ENCODE data around the gene TSHZ2. TPM values are rescaled to one million over a fixed set of nuclear protein-coding genes. Genes with fewer than 3 reads are reported as not detected.

The TSHZ2 gene
- total RNA-seq, 5 donors from 2014 or later (not counting 1 experiment from before 2014, with no cell fraction given) = 20.2 to 42.9 (median 25.8) TPM

DNA sequence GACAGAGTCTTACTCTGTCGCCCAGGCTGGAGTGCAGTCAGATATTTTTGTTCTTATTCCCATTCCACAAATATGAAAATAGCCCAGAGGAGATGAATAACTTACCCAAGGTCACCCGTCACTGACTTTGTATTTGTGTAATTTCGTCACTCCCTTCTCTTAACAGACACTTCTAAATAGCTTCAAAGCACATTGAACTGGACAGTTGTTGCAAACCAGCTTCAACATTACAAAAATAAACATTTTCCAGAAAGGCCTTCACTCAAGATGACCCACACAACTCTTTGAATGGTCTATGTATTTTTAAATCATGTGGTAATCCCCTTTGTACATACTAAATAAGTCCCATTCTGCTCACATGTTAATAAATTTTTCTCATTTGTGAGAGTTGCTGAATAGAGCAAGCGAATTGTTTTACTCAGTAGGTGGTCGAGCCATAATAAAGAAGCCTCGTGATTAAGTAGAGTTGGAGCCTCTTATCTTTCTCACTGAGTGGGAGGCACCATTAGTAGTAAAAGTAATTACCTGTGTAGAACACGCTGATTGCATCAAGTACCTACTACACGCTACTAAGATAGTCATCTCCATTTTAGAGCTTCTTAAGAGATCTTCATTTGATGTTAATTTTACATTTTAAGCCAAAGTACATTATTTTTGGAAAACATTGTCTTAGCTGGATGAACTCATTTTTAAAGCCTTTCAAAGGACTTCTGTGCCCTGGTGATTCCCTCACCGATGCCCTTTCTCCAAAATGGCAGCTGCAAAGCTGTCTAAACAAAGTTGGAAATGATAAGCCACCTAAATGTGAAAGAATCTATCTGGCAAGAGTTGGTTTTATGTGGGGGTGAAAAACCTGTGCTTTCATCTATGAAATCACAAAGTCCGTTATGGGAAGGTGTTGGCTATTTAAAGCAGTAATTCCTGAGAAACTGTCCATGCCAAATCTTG, 110.0 kb downstream of the TSHZ2 start:
- ChIA-PET POLR2A (interaction anchor here in 1 of 2 donors (0.6 kb wide), 1 partner anchor 1541 kb away, joined by 6 read pairs; no protein-coding TSS in a partner anchor), CTCF (no interaction called here)
- no peak overlapping the region for H3K4me3 ChIP-seq (ENCODE audit: control insufficient read depth in 1 of 2, extremely low read depth in 1 of 2, low read length in 1 of 2)
- H3K4me3 Mint-ChIP-seq = peak overlapping the region in 1 of 3 donors; percentile 42
- ATAC-seq (replicated peaks in 1 of 4) (no peak), DNase-seq (no peak)
- 84% methylated on average over 3 of the region's 10 CpGs for WGBS (ENCODE audit: insufficient coverage)
- H3K4me1 ChIP-seq (ENCODE audit: control insufficient read depth in 1 of 2, extremely low read depth in 1 of 2, insufficient read depth in 2 of 2, low read length in 2 of 2) = peaks cover 0 to 10% of the 10 kb centered on the region in 2 experiments
- no peaks in the 10 kb centered on the region for H3K27me3 Mint-ChIP-seq
- H3K9me3 Mint-ChIP-seq = peaks cover 0 to 5% (median 0%) of the 10 kb centered on the region in 3 donors
- H3K36me3 ChIP-seq (ENCODE audit: control insufficient read depth in 2 of 2, extremely low read depth in 1 of 2, insufficient read depth in 1 of 2, low read length in 1 of 2) = no peaks in the 10 kb centered on the region
- peaks cover 5% of the 10 kb centered on the region for H3K36me3 Mint-ChIP-seq
- H3K9me3 ChIP-seq = no peaks in the 10 kb centered on the region
- no peaks in the 10 kb centered on the region for H3K27me3 ChIP-seq (replicated peaks in 1 of 2; ENCODE audit: control insufficient read depth in 2 of 2, extremely low read depth in 1 of 2, insufficient read depth in 2 of 2, low read length in 1 of 2)
- H3K27ac ChIP-seq (ENCODE audit: low read length) = no peak overlapping the region
- no peak overlapping the region for H3K27ac Mint-ChIP-seq
- H3K4me1 Mint-ChIP-seq = peaks cover 6 to 45% (median 21%) of the 10 kb centered on the region in 3 donors

DNA sequence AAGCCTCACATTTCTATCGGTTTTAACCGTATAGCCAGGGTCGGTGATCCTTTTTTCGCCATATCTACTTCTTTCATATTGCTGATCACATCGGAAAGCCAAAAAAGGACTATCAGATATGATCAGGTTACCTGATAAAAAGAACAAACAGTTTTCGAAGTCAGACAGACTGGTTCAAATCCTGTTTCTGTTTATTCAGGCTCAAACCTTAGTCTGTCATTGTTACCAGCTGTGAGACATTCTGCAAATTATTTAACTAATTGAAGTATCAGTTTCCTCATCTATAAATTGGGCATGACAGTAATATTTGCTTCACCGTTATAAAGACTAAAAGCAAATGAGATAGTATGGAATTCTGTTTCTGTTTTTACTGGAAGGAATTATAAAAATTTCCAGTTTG, 111.3 kb downstream of the TSHZ2 start:
- ChIA-PET POLR2A (no interaction called here), CTCF (no interaction called here)
- no peak overlapping the region for H3K4me3 Mint-ChIP-seq
- peaks cover 0 to 10% of the 10 kb centered on the region in 2 experiments for H3K4me1 ChIP-seq (ENCODE audit: control insufficient read depth in 1 of 2, extremely low read depth in 1 of 2, insufficient read depth in 2 of 2, low read length in 2 of 2)
- H3K27ac ChIP-seq (ENCODE audit: low read length) = no peak overlapping the region
- no peak overlapping the region for H3K4me3 ChIP-seq (ENCODE audit: control insufficient read depth in 1 of 2, extremely low read depth in 1 of 2, low read length in 1 of 2)
- WGBS (ENCODE audit: insufficient coverage) = 85% methylated on average over 5 of the region's 7 CpGs
- no peaks in the 10 kb centered on the region for H3K36me3 ChIP-seq (ENCODE audit: control insufficient read depth in 2 of 2, extremely low read depth in 1 of 2, insufficient read depth in 1 of 2, low read length in 1 of 2)
- no peak for ATAC-seq (replicated peaks in 1 of 4)
- H3K27me3 Mint-ChIP-seq = no peaks in the 10 kb centered on the region
- peaks cover 0 to 5% (median 0%) of the 10 kb centered on the region in 3 donors for H3K9me3 Mint-ChIP-seq
- H3K27ac Mint-ChIP-seq = no peak overlapping the region
- DNase-seq = no peak
- H3K4me1 Mint-ChIP-seq = peaks cover 13 to 57% (median 21%) of the 10 kb centered on the region in 3 donors
- H3K9me3 ChIP-seq = no peaks in the 10 kb centered on the region
- peaks cover 5% of the 10 kb centered on the region for H3K36me3 Mint-ChIP-seq
- no peaks in the 10 kb centered on the region for H3K27me3 ChIP-seq (replicated peaks in 1 of 2; ENCODE audit: control insufficient read depth in 2 of 2, extremely low read depth in 1 of 2, insufficient read depth in 2 of 2, low read length in 1 of 2)

GRCh38 chr20:53084408-53084997, 112.3 kb downstream of the TSHZ2 start:
- peaks cover 5% of the 10 kb centered on the region for H3K36me3 Mint-ChIP-seq
- Histone ChIP-seq H3K27ac (ENCODE audit: low read length) (no peak overlapping the region), H3K9me3 (no peaks in the 10 kb centered on the region), H3K27me3 (replicated peaks in 1 of 2; ENCODE audit: control insufficient read depth in 2 of 2, extremely low read depth in 1 of 2, insufficient read depth in 2 of 2, low read length in 1 of 2) (no peaks in the 10 kb centered on the region), H3K36me3 (ENCODE audit: control insufficient read depth in 2 of 2, extremely low read depth in 1 of 2, insufficient read depth in 1 of 2, low read length in 1 of 2) (no peaks in the 10 kb centered on the region), H3K4me1 (ENCODE audit: control insufficient read depth in 1 of 2, extremely low read depth in 1 of 2, insufficient read depth in 2 of 2, low read length in 2 of 2) (peaks cover 0 to 10% of the 10 kb centered on the region in 2 experiments), H3K4me3 (ENCODE audit: control insufficient read depth in 1 of 2, extremely low read depth in 1 of 2, low read length in 1 of 2) (no peak overlapping the region)
- POLR2A ChIA-PET = no interaction called here
- H3K27ac Mint-ChIP-seq = no peak overlapping the region
- peaks cover 0 to 5% (median 0%) of the 10 kb centered on the region in 3 donors for H3K9me3 Mint-ChIP-seq
- peaks cover 14 to 58% (median 21%) of the 10 kb centered on the region in 3 donors for H3K4me1 Mint-ChIP-seq
- ATAC-seq (replicated peaks in 1 of 4) (no peak), DNase-seq (no peak)
- CTCF ChIA-PET = no interaction called here
- H3K27me3 Mint-ChIP-seq = no peaks in the 10 kb centered on the region
- no peak overlapping the region for H3K4me3 Mint-ChIP-seq

DNA sequence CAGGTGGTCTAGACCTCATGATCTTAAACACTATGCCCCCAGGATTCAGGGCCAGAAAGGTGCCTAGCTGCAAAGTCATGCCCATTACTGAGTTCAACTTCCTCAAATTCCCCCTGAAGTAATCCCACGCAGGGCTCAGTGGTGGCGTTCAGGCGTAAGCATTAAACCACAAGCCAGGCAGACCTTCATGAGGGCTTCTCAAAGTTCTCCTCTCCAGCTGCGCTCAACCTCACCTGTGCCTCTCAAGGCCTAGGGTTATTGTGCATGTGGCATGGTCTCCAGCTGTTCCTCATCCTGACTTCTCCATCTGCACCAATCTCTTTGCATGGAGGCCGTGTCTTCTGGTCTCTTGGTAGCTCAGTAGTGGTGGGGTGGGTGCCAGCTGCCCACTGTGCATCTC, 113.6 kb downstream of the TSHZ2 start:
- Histone ChIP-seq H3K27ac (ENCODE audit: low read length) (no peak overlapping the region), H3K9me3 (no peaks in the 10 kb centered on the region), H3K4me1 (ENCODE audit: control insufficient read depth in 1 of 2, extremely low read depth in 1 of 2, insufficient read depth in 2 of 2, low read length in 2 of 2) (peaks cover 0 to 5% of the 10 kb centered on the region in 2 experiments), H3K27me3 (replicated peaks in 1 of 2; ENCODE audit: control insufficient read depth in 2 of 2, extremely low read depth in 1 of 2, insufficient read depth in 2 of 2, low read length in 1 of 2) (no peaks in the 10 kb centered on the region), H3K4me3 (ENCODE audit: control insufficient read depth in 1 of 2, extremely low read depth in 1 of 2, low read length in 1 of 2) (no peak overlapping the region), H3K36me3 (ENCODE audit: control insufficient read depth in 2 of 2, extremely low read depth in 1 of 2, insufficient read depth in 1 of 2, low read length in 1 of 2) (no peaks in the 10 kb centered on the region)
- POLR2A ChIA-PET = no interaction called here
- H3K36me3 Mint-ChIP-seq = peaks cover 5% of the 10 kb centered on the region
- peaks cover 0 to 5% (median 0%) of the 10 kb centered on the region in 3 donors for H3K9me3 Mint-ChIP-seq
- ATAC-seq (replicated peaks in 1 of 4) = no peak
- 21% methylated on average over 3 of the region's 5 CpGs for WGBS (ENCODE audit: insufficient coverage)
- CTCF ChIA-PET = interaction anchor here in 1 of 2 donors (0.6 kb wide), 1 partner anchor 931 kb away, joined by 3 read pairs; no protein-coding TSS in a partner anchor
- no peak overlapping the region for H3K27ac Mint-ChIP-seq
- DNase-seq = no peak
- H3K4me1 Mint-ChIP-seq = peaks cover 15 to 53% (median 17%) of the 10 kb centered on the region in 3 donors
- no peak overlapping the region for H3K4me3 Mint-ChIP-seq
- H3K27me3 Mint-ChIP-seq = no peaks in the 10 kb centered on the region

- no peak overlapping the region for H3K27ac Mint-ChIP-seq
These were observed 115.0 kb downstream of the TSHZ2 start for GRCh38 chr20:53087037-53087777.

GRCh38 chr20:53088786-53089185, 116.6 kb downstream of the TSHZ2 start:
- H3K4me1 ChIP-seq (ENCODE audit: control insufficient read depth in 1 of 2, extremely low read depth in 1 of 2, insufficient read depth in 2 of 2, low read length in 2 of 2) = no peaks in the 10 kb centered on the region
- Mint-ChIP-seq H3K27me3 (no peaks in the 10 kb centered on the region), H3K4me1 (peaks cover 5 to 39% (median 11%) of the 10 kb centered on the region in 3 donors), H3K27ac (no peak overlapping the region), H3K4me3 (no peak overlapping the region), H3K36me3 (peaks cover 5% of the 10 kb centered on the region), H3K9me3 (peaks cover 0 to 5% (median 0%) of the 10 kb centered on the region in 3 donors)
- ChIA-PET CTCF (interaction anchor here in 1 of 2 donors (0.6 kb wide), 1 partner anchor 861 kb away, joined by 8 read pairs; no protein-coding TSS in a partner anchor), POLR2A (interaction anchor here in 1 of 2 donors (0.6 kb wide), 2 partner anchors 119 to 775 kb away, joined by 4 to 14 read pairs; no protein-coding TSS in a partner anchor)
- DNase-seq = no peak
- no peak overlapping the region for H3K4me3 ChIP-seq (ENCODE audit: control insufficient read depth in 1 of 2, extremely low read depth in 1 of 2, low read length in 1 of 2)
- no peaks in the 10 kb centered on the region for H3K36me3 ChIP-seq (ENCODE audit: control insufficient read depth in 2 of 2, extremely low read depth in 1 of 2, insufficient read depth in 1 of 2, low read length in 1 of 2)
- 89% methylated on average over 7 of the region's 10 CpGs for WGBS (ENCODE audit: insufficient coverage)
- H3K27ac ChIP-seq (ENCODE audit: low read length) = no peak overlapping the region
- no peaks in the 10 kb centered on the region for H3K27me3 ChIP-seq (replicated peaks in 1 of 2; ENCODE audit: control insufficient read depth in 2 of 2, extremely low read depth in 1 of 2, insufficient read depth in 2 of 2, low read length in 1 of 2)
- no peaks in the 10 kb centered on the region for H3K9me3 ChIP-seq
- no peak for ATAC-seq (replicated peaks in 1 of 4)

More at GRCh38 chr20:53087037-53087777, 115.0 kb downstream of the TSHZ2 start:
- no peaks in the 10 kb centered on the region for H3K9me3 ChIP-seq
- no peaks in the 10 kb centered on the region for H3K36me3 ChIP-seq (ENCODE audit: control insufficient read depth in 2 of 2, extremely low read depth in 1 of 2, insufficient read depth in 1 of 2, low read length in 1 of 2)
- no peak for ATAC-seq (replicated peaks in 1 of 4)
- Mint-ChIP-seq H3K36me3 (peaks cover 5% of the 10 kb centered on the region), H3K4me1 (peaks cover 5 to 48% (median 11%) of the 10 kb centered on the region in 3 donors), H3K4me3 (no peak overlapping the region), H3K27me3 (no peaks in the 10 kb centered on the region), H3K9me3 (peaks cover 0 to 5% (median 0%) of the 10 kb centered on the region in 3 donors)
- H3K27ac ChIP-seq (ENCODE audit: low read length) = no peak overlapping the region
- H3K4me1 ChIP-seq (ENCODE audit: control insufficient read depth in 1 of 2, extremely low read depth in 1 of 2, insufficient read depth in 2 of 2, low read length in 2 of 2) = no peaks in the 10 kb centered on the region
- no peak for DNase-seq
- no peak overlapping the region for H3K4me3 ChIP-seq (ENCODE audit: control insufficient read depth in 1 of 2, extremely low read depth in 1 of 2, low read length in 1 of 2)
- ChIA-PET CTCF (no interaction called here), POLR2A (no interaction called here)
- no peaks in the 10 kb centered on the region for H3K27me3 ChIP-seq (replicated peaks in 1 of 2; ENCODE audit: control insufficient read depth in 2 of 2, extremely low read depth in 1 of 2, insufficient read depth in 2 of 2, low read length in 1 of 2)
- WGBS (ENCODE audit: insufficient coverage) = 82% methylated on average over 6 of the region's 8 CpGs

Data from T-cell (primary cell).